Breast epithelium (tissue), 4 donors: ENCODE data around the gene TTBK2. TPM values are rescaled to one million over a fixed set of nuclear protein-coding genes. Genes with fewer than 3 reads are reported as not detected.

ENCODE experiments used
- DNase-seq, 2 donors: peaks; one replicate each; pipeline ENCODE4 v3.0.0-alpha.2; 2019; ENCODE audit warnings: low spot score in 2 of 2
- H3K27ac ChIP-seq, 2 donors: fragments of 200-600 bp; sonication (generic) in 1 of 2; one replicate each; pipeline ENCODE4 v1.5.1; 2016 to 2019; ENCODE audit warnings: mild to moderate bottlenecking in 1 of 2
- H3K27me3 ChIP-seq, 2 donors: fragments of 200-600 bp; sonication (generic) in 1 of 2; one replicate each; pipeline versions ENCODE4 v1.5.1 to v1.6.0; 2017 to 2019; ENCODE audit warnings: control low read depth in 1 of 2, mild to moderate bottlenecking in 1 of 2
- H3K36me3 ChIP-seq: fragments of 200-600 bp; one replicate; pipeline ENCODE4 v1.5.1; 2019
- H3K4me1 ChIP-seq, 2 donors: fragments of 200-600 bp; sonication (generic); one replicate each; pipeline ENCODE4 v1.5.1; 2016 to 2019; ENCODE audit warnings: control low read depth in 1 of 2
- H3K4me3 ChIP-seq, 3 donors: fragments of 200-600 bp; sonication (generic); 1 replicate in 2 of 3; 2 replicates in 1 of 3; pipeline ENCODE4 v1.5.1; 2016 to 2019; ENCODE audit warnings: mild to moderate bottlenecking in 3 of 3, moderate library complexity in 2 of 3
- H3K9me3 ChIP-seq, 2 donors: fragments of 200-600 bp; sonication (generic) in 1 of 2; one replicate each; pipeline ENCODE4 v1.5.1; 2016 to 2019; ENCODE audit warnings: control low read depth in 1 of 2
- CTCF ChIP-seq, 3 donors: fragments of 450-650 bp; IDR thresholded peaks; one replicate each; pipeline ENCODE4 v1.5.1; 2016 to 2017; ENCODE audit warnings: antibody characterized with exemption in 3 of 3, mild to moderate bottlenecking in 3 of 3, moderate library complexity in 3 of 3
- POLR2A ChIP-seq: fragments of 450-650 bp; IDR thresholded peaks from one replicate; pipeline ENCODE4 v1.6.1; 2016; ENCODE audit warnings: antibody characterized with exemption, mild to moderate bottlenecking, moderate library complexity
- POLR2AphosphoS5 ChIP-seq, 3 donors: sonication (generic); formaldehyde crosslinking; IDR thresholded peaks; one replicate each; pipeline ENCODE4 v1.6.1; 2017; ENCODE audit warnings: antibody characterized with exemption in 3 of 3
- intact Hi-C: fragments of 100-400 bp; cut with DNase I; formaldehyde crosslinking; loops from one replicate; pipeline ENCODE4 v1.15.1; 2023; ENCODE audit warnings: low total_unique reads
- total RNA-seq, 3 donors: library from RNA; depleted of rRNA; stranded (reverse); fragments of >200 nt; gene quantifications; one replicate each; pipeline ENCODE4 v1.1.0, GENCODE V29; 2016

The TTBK2 gene
- total RNA-seq, 3 donors from 2014 or later = 15.7 to 21.8 (median 16.4) TPM

GRCh38 chr15:42918047-42918446 lies 2.5 kb downstream of the TTBK2 start:
- no peaks in the 10 kb centered on the region for H3K27me3 ChIP-seq
- no peak for TF ChIP-seq POLR2A
- no peak for TF ChIP-seq POLR2AphosphoS5 (IDR thresholded peaks at IDR 0.05)
- no peak for TF ChIP-seq CTCF (IDR thresholded peaks at IDR 0.05)
- H3K36me3 ChIP-seq = no peaks in the 10 kb centered on the region
- peaks cover 0 to 7% of the 10 kb centered on the region in 2 donors for H3K4me1 ChIP-seq
- no peak overlapping the region for H3K4me3 ChIP-seq
- intact Hi-C loops = no loop called here
- DNase-seq = no peak
- no peaks in the 10 kb centered on the region for H3K9me3 ChIP-seq
- no peak overlapping the region for H3K27ac ChIP-seq

GRCh38 chr15:42915654-42916315 lies 4.8 kb downstream of the TTBK2 start:
- TF ChIP-seq POLR2AphosphoS5 (IDR thresholded peaks at IDR 0.05) (no peak), CTCF (IDR thresholded peaks at IDR 0.05) (no peak), POLR2A (no peak)
- H3K9me3 ChIP-seq = no peaks in the 10 kb centered on the region
- peaks cover 0 to 7% of the 10 kb centered on the region in 2 donors for H3K4me1 ChIP-seq
- H3K27ac ChIP-seq = no peak overlapping the region
- intact Hi-C loops = no loop called here
- no peaks in the 10 kb centered on the region for H3K27me3 ChIP-seq
- H3K4me3 ChIP-seq = no peak overlapping the region
- no peak for DNase-seq
- no peaks in the 10 kb centered on the region for H3K36me3 ChIP-seq

- no peak for TF ChIP-seq CTCF (IDR thresholded peaks at IDR 0.05)
- TF ChIP-seq POLR2A = no peak
- no peak for TF ChIP-seq POLR2AphosphoS5 (IDR thresholded peaks at IDR 0.05)
- Histone ChIP-seq H3K27ac (no peak overlapping the region), H3K4me1 (peaks cover 0 to 7% of the 10 kb centered on the region in 2 donors), H3K4me3 (no peak overlapping the region), H3K9me3 (no peaks in the 10 kb centered on the region), H3K27me3 (no peaks in the 10 kb centered on the region), H3K36me3 (no peaks in the 10 kb centered on the region)
- DNase-seq = no peak
- intact Hi-C loops = no loop called here
These were observed 5.7 kb downstream of the TTBK2 start for GRCh38 chr15:42914728-42915497.

GRCh38 chr15:42911058-42911592 lies 9.5 kb downstream of the TTBK2 start:
- Histone ChIP-seq H3K27me3 (no peaks in the 10 kb centered on the region), H3K36me3 (no peaks in the 10 kb centered on the region), H3K9me3 (no peaks in the 10 kb centered on the region), H3K4me1 (no peaks in the 10 kb centered on the region), H3K27ac (no peak overlapping the region), H3K4me3 (no peak overlapping the region)
- no peak for TF ChIP-seq POLR2A
- no peak for TF ChIP-seq POLR2AphosphoS5 (IDR thresholded peaks at IDR 0.05)
- no peak for TF ChIP-seq CTCF (IDR thresholded peaks at IDR 0.05)
- intact Hi-C loops = no loop called here
- no peak for DNase-seq

GRCh38 chr15:42908538-42908937 lies 12.0 kb downstream of the TTBK2 start:
- Histone ChIP-seq H3K36me3 (no peaks in the 10 kb centered on the region), H3K27me3 (no peaks in the 10 kb centered on the region), H3K4me3 (no peak overlapping the region), H3K9me3 (no peaks in the 10 kb centered on the region), H3K4me1 (no peaks in the 10 kb centered on the region), H3K27ac (no peak overlapping the region)
- DNase-seq = no peak
- intact Hi-C loops = no loop called here
- TF ChIP-seq POLR2AphosphoS5 (IDR thresholded peaks at IDR 0.05) (no peak), POLR2A (no peak), CTCF (IDR thresholded peaks at IDR 0.05) (no peak)
